ENCODE measurements around the gene BTG2.

- TF ChIP-seq POLR2A (IDR thresholded peaks at IDR 0.05; ENCODE audit: low read depth, low read length): no peak
- TF ChIP-seq POLR2AphosphoS5 (IDR thresholded peaks at IDR 0.05; ENCODE audit: low read depth, low read length): no peak
- TF ChIP-seq TAF1 (IDR thresholded peaks at IDR 0.05; ENCODE audit: borderline replicate concordance, low read depth, low read length): no peak
Observed at GRCh38 chr1:203353486-203353885, 48.2 kb downstream of the BTG2 start.

All from GM12892 (cell line).